GM12878 (cell line): Measurements from ENCODE around the gene RASAL2.

Experiments
- ASH2L ChIP-seq: fragments of 300-600, 200-600 bp; sonication (generic); IDR thresholded peaks from 2 replicates; pipeline ENCODE4 v1.6.1; 2017; ENCODE audit warnings: low read depth, mild to moderate bottlenecking, borderline replicate concordance
- BCL11A ChIP-seq: IDR thresholded peaks from 2 replicates; pipeline ENCODE4 v1.6.1; 2011; ENCODE audit warnings: low read depth, low read length
- CHD1 ChIP-seq: IDR thresholded peaks from 2 replicates; pipeline ENCODE4 v1.6.1; 2012; ENCODE audit warnings: low read depth, low read length, improper control_type of control experiment
- ESRRA ChIP-seq: IDR thresholded peaks from 2 replicates; pipeline ENCODE4 v1.6.1; 2012; ENCODE audit warnings: mild to moderate bottlenecking, low read length, improper control_type of control experiment
- MXI1 ChIP-seq: fragments of 150-350 bp; IDR thresholded peaks from 2 replicates; pipeline ENCODE4 v1.6.1; 2011; ENCODE audit warnings: low read depth, mild to moderate bottlenecking, inconsistent platforms, low read length, improper control_type of control experiment
- RFX5 ChIP-seq: IDR thresholded peaks from 2 replicates; pipeline ENCODE4 v1.6.1; 2011; ENCODE audit warnings: low read depth, low read length, improper control_type of control experiment
- TF ChIP-seq, protein P1 (sequence below), 3 experiments: IDR thresholded peaks in 2 of 3; conservative IDR thresholded peaks in 1 of 3; 2 replicates each; pipeline ENCODE4 v1.5.1; 2011; ENCODE audit warnings: low read depth in 3 of 3, low read length in 3 of 3, mild to moderate bottlenecking in 3 of 3, control low read depth in 2 of 3, moderate library complexity in 2 of 3, inconsistent platforms in 1 of 3, mixed read lengths in 1 of 3; ENCODE audit not compliant: control insufficient read depth in 2 of 3, insufficient read depth in 1 of 3; ENCODE audit errors: extremely low read depth in 1 of 3

DNA sequence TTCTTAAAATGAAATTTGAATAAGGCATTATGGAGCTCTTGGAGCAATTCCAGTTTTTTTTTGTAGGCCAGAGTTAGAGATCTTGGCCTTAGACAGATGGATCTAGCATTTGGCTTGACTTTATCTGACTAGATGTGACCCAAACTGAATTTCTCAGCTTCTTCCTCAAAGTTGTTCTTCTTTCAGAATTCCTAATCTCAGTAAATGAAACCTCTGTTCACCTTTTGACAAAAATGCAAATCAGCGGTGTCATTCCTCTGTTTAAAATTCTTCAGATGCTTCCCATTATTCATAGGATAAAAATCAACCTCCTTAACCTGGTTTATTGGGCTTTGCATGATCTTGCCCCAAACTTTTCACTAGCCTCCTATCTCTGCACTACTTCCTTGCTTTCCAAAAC is 177.6 kb downstream of the RASAL2 start:
- TF ChIP-seq, protein P1, sequence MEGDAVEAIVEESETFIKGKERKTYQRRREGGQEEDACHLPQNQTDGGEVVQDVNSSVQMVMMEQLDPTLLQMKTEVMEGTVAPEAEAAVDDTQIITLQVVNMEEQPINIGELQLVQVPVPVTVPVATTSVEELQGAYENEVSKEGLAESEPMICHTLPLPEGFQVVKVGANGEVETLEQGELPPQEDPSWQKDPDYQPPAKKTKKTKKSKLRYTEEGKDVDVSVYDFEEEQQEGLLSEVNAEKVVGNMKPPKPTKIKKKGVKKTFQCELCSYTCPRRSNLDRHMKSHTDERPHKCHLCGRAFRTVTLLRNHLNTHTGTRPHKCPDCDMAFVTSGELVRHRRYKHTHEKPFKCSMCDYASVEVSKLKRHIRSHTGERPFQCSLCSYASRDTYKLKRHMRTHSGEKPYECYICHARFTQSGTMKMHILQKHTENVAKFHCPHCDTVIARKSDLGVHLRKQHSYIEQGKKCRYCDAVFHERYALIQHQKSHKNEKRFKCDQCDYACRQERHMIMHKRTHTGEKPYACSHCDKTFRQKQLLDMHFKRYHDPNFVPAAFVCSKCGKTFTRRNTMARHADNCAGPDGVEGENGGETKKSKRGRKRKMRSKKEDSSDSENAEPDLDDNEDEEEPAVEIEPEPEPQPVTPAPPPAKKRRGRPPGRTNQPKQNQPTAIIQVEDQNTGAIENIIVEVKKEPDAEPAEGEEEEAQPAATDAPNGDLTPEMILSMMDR (IDR thresholded peaks at IDR 0.05 in 2 of 3, conservative IDR thresholded peaks at IDR 0.05 in 1 of 3; ENCODE audit: control insufficient read depth in 2 of 3, extremely low read depth in 1 of 3, insufficient read depth in 1 of 3, low read depth in 3 of 3, low read length in 3 of 3), result no peak
- no peak for TF ChIP-seq BCL11A
- no peak for TF ChIP-seq MXI1
- no peak for TF ChIP-seq RFX5
- no peak for TF ChIP-seq ASH2L
- no peak for TF ChIP-seq ESRRA
- TF ChIP-seq CHD1, result no peak
